Upper lobe of left lung (tissue), 6 donors: ENCODE data around the gene COL12A1. TPM values are rescaled to one million over a fixed set of nuclear protein-coding genes. Genes with fewer than 3 reads are reported as not detected.

Source experiments
- ATAC-seq, 2 donors: fragments of 200-7000 bp; cut with Tn5 transposase; one replicate each; pipeline ENCODE4 v1.9.1; 2022; ENCODE audit warnings: mild to moderate bottlenecking in 2 of 2, moderate library complexity in 2 of 2; ENCODE audit not compliant: low FRiP score in 2 of 2
- DNase-seq, 2 donors: peaks; one replicate each; pipeline ENCODE4 v3.0.0-alpha.2; 2019 to 2020
- H3K27ac ChIP-seq, 4 donors: fragments of 200-600 bp; sonication (generic); one replicate each; pipeline ENCODE4 v1.5.1; 2016 to 2019
- H3K27me3 ChIP-seq, 4 donors: fragments of 200-600 bp; sonication (generic); one replicate each; pipeline ENCODE4 v1.5.1; 2017 to 2019
- H3K36me3 ChIP-seq, 4 donors: fragments of 200-600 bp; sonication (generic); one replicate each; pipeline ENCODE4 v1.5.1; 2016 to 2019
- H3K4me1 ChIP-seq, 4 donors: fragments of 200-600 bp; sonication (generic); one replicate each; pipeline ENCODE4 v1.5.1; 2018 to 2019
- H3K4me3 ChIP-seq, 4 donors: fragments of 200-600 bp; sonication (generic); one replicate each; pipeline ENCODE4 v1.5.1; 2017 to 2019; ENCODE audit warnings: mild to moderate bottlenecking in 2 of 4, moderate library complexity in 1 of 4
- H3K9me3 ChIP-seq, 4 donors: fragments of 200-600 bp; sonication (generic); one replicate each; pipeline ENCODE4 v1.5.1; 2018 to 2019
- EP300 ChIP-seq, 4 donors: sonication (generic); formaldehyde crosslinking; IDR thresholded peaks; one replicate each; pipeline ENCODE4 v1.5.1; 2017; ENCODE audit warnings: antibody characterized with exemption in 4 of 4, control low read depth in 2 of 4
- POLR2A ChIP-seq, 4 donors: fragments of 450-650 bp; IDR thresholded peaks; one replicate each; pipeline ENCODE4 v1.5.1; 2016 to 2017; ENCODE audit warnings: antibody characterized with exemption in 4 of 4, mild to moderate bottlenecking in 2 of 4
- POLR2AphosphoS5 ChIP-seq, 2 donors: sonication (generic); formaldehyde crosslinking; IDR thresholded peaks; one replicate each; pipeline ENCODE4 v1.5.1; 2017; ENCODE audit warnings: antibody characterized with exemption in 2 of 2
- WGBS, 2 donors: methylation state at CpG; one replicate each; pipeline ENCODE4 v1.1.5; 2017 to 2018; 5-methylcytosine and 5-hydroxymethylcytosine counted together
- total RNA-seq, 6 donors: library from RNA; depleted of rRNA in 4 of 6; stranded (reverse); fragments of >200 nt in 4 of 6; gene quantifications; one replicate each; pipeline versions ENCODE4 v1.1.0 to v1.2.1, GENCODE V29; 2016 to 2021
- TF ChIP-seq, protein P1 (sequence below), 6 experiments: fragments of 450-650 bp in 4 of 6; fragments of 200-600 bp in 2 of 6; sonication (generic) in 2 of 6; IDR thresholded peaks; one replicate each; pipeline ENCODE4 v1.5.1; 2016 to 2019; ENCODE audit warnings: antibody characterized with exemption in 6 of 6
- donor health status: DM: no; HTN: no; CAD: no; lungs with moderate emphysema.
- donor health status: DM: no; HTN: yes; CAD: no; lungs with severe emphysema.

Gene COL12A1
- total RNA-seq, 6 donors from 2014 or later: 33.3 to 176 (median 76.9) TPM

GRCh38 chr6:75244063-75244584 is 38.3 kb upstream of the COL12A1 start:
- Histone ChIP-seq H3K4me3 (peak overlapping the region; percentile 35 to 76 (median 55)), H3K9me3 (no peaks in the 10 kb centered on the region), H3K27me3 (no peaks in the 10 kb centered on the region), H3K36me3 (peaks cover 4 to 23% (median 10%) of the 10 kb centered on the region in 4 donors), H3K27ac (peak overlapping the region; percentile 86 to 94 (median 88)), H3K4me1 (peaks cover 13 to 33% (median 25%) of the 10 kb centered on the region in 4 donors)
- DNase-seq: no peak
- peak; percentile 7 to 26 for ATAC-seq
- 12 to 22% methylated on average over 15 of the region's 15 CpGs for WGBS, 2 donors
- TF ChIP-seq, protein P1, sequence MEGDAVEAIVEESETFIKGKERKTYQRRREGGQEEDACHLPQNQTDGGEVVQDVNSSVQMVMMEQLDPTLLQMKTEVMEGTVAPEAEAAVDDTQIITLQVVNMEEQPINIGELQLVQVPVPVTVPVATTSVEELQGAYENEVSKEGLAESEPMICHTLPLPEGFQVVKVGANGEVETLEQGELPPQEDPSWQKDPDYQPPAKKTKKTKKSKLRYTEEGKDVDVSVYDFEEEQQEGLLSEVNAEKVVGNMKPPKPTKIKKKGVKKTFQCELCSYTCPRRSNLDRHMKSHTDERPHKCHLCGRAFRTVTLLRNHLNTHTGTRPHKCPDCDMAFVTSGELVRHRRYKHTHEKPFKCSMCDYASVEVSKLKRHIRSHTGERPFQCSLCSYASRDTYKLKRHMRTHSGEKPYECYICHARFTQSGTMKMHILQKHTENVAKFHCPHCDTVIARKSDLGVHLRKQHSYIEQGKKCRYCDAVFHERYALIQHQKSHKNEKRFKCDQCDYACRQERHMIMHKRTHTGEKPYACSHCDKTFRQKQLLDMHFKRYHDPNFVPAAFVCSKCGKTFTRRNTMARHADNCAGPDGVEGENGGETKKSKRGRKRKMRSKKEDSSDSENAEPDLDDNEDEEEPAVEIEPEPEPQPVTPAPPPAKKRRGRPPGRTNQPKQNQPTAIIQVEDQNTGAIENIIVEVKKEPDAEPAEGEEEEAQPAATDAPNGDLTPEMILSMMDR (IDR thresholded peaks at IDR 0.05): peak in 1 of 6 experiments; percentile 4
- TF ChIP-seq POLR2A (IDR thresholded peaks at IDR 0.05) (no peak), EP300 (IDR thresholded peaks at IDR 0.05) (no peak)

DNA sequence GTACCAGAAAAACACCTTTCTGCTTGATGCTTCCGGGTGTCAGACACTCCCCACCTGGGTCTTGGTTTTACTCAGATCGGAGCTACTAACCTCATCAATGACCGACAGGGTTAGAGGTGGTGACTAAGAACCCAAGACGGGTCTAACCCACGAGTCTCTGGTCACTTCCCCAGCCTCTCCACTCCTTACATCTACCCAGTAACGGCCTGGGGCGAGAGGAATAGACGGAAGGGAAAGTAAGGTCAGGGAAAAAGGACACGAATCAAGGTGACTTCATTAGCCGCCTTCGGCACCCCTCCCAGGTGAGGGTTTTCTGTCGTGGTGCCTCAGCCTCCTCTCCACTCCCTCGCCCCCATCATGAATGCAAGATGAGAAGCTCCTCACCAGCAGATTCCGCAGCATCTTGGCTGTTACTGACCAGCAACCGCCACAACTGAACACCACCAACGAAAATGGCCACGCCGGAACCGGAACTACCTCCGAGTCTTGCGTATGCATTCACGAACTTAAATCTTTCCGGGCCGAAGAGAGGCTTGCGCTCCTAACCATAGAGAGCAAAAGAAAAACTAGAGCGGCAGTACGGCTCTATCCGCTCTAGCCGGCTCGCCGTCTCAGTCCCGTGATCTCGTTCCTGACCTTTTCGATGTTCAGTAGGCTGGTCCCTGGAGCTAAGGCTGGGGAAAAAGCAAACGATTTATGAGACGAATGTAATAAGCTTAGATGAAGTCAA is 37.6 kb upstream of the COL12A1 start, which contains the start of gene COX7A2:
Gene COX7A2, minus strand, starts transcription at position 469 of the 730 bp plus-strand sequence. Its CDS starts 67 bp downstream, at position 402.
- H3K4me1 ChIP-seq: peaks cover 13 to 33% (median 25%) of the 10 kb centered on the region in 4 donors
- WGBS, 2 donors: 0% methylated on average over 35 to 36 of the region's 36 CpGs
- H3K36me3 ChIP-seq: peaks cover 9 to 29% (median 16%) of the 10 kb centered on the region in 4 donors
- peak within 1 kb of the TSS; percentile 86 to 94 (median 88) for H3K27ac ChIP-seq
- TF ChIP-seq POLR2AphosphoS5 (IDR thresholded peaks at IDR 0.05) (peak; percentile 93 to 96), EP300 (IDR thresholded peaks at IDR 0.05) (peak in 1 of 4 donors; percentile 45), POLR2A (IDR thresholded peaks at IDR 0.05) (peak in 3 of 4 donors; percentile 72 to 90 (median 86))
- TF ChIP-seq, protein P1 (IDR thresholded peaks at IDR 0.05): peak in 1 of 6 experiments; percentile 5
- DNase-seq (peak in 1 of 2 donors; percentile 96), ATAC-seq (peak; percentile 99)
- H3K27me3 ChIP-seq: no peaks in the 10 kb centered on the region
- H3K4me3 ChIP-seq: peak within 1 kb of the TSS; percentile 49 to 76 (median 62)
- no peaks in the 10 kb centered on the region for H3K9me3 ChIP-seq

DNA sequence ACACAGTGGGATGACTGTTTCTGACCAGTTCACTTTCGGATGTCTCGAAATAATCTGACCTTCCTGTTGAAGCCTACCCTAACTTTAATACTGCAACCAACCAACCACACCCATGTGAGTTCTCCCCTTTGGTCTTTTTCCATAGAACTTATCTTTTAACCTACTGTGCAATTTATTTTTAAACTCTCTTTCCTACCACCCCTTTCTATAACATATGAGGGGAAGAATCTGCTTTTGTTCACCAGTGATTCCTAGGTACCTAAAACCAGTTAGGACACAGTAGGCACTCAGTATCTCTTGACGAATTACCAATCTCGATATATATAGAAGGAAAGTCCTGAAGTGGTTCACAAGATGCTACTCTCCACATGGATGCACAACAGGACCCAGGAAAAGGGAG is 30.8 kb upstream of the COL12A1 start:
- peaks cover 0 to 12% (median 8%) of the 10 kb centered on the region in 4 donors for H3K4me1 ChIP-seq
- peaks cover 18 to 57% (median 28%) of the 10 kb centered on the region in 4 donors for H3K36me3 ChIP-seq
- no peaks in the 10 kb centered on the region for H3K9me3 ChIP-seq
- DNase-seq (no peak), ATAC-seq (no peak)
- WGBS, 2 donors: 78 to 91% methylated on average over 4 of the region's 4 CpGs
- H3K4me3 ChIP-seq: no peak overlapping the region
- TF ChIP-seq POLR2AphosphoS5 (IDR thresholded peaks at IDR 0.05) (no peak), POLR2A (IDR thresholded peaks at IDR 0.05) (no peak), EP300 (IDR thresholded peaks at IDR 0.05) (no peak)
- TF ChIP-seq, protein P1 (IDR thresholded peaks at IDR 0.05): no peak
- no peaks in the 10 kb centered on the region for H3K27me3 ChIP-seq
- H3K27ac ChIP-seq: no peak overlapping the region

DNA sequence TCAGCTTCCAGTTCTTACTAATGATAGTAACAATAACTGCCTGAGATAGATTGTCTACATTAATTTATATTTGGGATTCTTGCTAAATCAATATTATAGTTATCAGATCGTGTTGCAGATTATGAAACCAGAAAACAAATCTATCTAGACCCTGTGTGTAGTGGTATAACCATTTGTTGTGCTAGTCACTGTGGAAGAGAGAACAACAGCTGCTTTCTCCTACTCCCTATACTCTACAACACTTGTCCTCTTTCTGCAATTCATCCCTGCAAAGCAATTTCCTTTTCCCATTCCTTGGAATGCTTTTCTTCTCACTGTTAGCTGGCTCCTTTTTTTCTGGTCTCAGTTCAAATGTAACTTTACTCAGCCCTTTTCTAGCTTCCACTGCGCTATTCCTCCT is 29.4 kb upstream of the COL12A1 start:
- no peaks in the 10 kb centered on the region for H3K9me3 ChIP-seq
- 72 to 85% methylated on average over 2 of the region's 2 CpGs for WGBS, 2 donors
- H3K4me1 ChIP-seq: peaks cover 0 to 2% (median 0%) of the 10 kb centered on the region in 4 donors
- ATAC-seq: no peak
- H3K27me3 ChIP-seq: no peaks in the 10 kb centered on the region
- no peak for TF ChIP-seq EP300 (IDR thresholded peaks at IDR 0.05)
- no peak for DNase-seq
- H3K27ac ChIP-seq: no peak overlapping the region
- H3K36me3 ChIP-seq: peaks cover 18 to 46% (median 27%) of the 10 kb centered on the region in 4 donors
- no peak overlapping the region for H3K4me3 ChIP-seq

- Histone ChIP-seq H3K4me3 (no peak overlapping the region), H3K27me3 (no peaks in the 10 kb centered on the region), H3K27ac (no peak overlapping the region), H3K9me3 (no peaks in the 10 kb centered on the region), H3K36me3 (peaks cover 16 to 36% (median 19%) of the 10 kb centered on the region in 4 donors), H3K4me1 (peaks cover 0 to 3% (median 0%) of the 10 kb centered on the region in 4 donors)
- TF ChIP-seq POLR2A (IDR thresholded peaks at IDR 0.05) (no peak), EP300 (IDR thresholded peaks at IDR 0.05) (no peak), POLR2AphosphoS5 (IDR thresholded peaks at IDR 0.05) (no peak)
- TF ChIP-seq, protein P1 (IDR thresholded peaks at IDR 0.05): no peak
- ATAC-seq (no peak), DNase-seq (no peak)
- 61 to 77% methylated on average over 3 of the region's 3 CpGs for WGBS, 2 donors
These were observed 28.4 kb upstream of the COL12A1 start for GRCh38 chr6:75234126-75234865.
